ENCODE results near the gene EPO. TPM values are rescaled to one million over a fixed set of nuclear protein-coding genes. Genes with fewer than 3 reads are reported as not detected.

EPO gene
- total and polyA plus RNA-seq, 2 donors (not counting 1 experiment from before 2014, with no cell fraction given): 0.10 TPM; not detected in 1

GRCh38 chr7:100731937-100732636 lies 11.8 kb downstream of the EPO start:
- POLR2A ChIA-PET: interaction anchor here (0.7 to 0.8 kb wide), 2 partner anchors 37 to 53 kb away, joined by 3 read pairs; no protein-coding TSS in a partner anchor
- H3K4me2 ChIP-seq (replicated peaks; ENCODE audit: low read depth, low read length, poor library complexity, severe bottlenecking): no peak overlapping the region
- intact Hi-C loops (cut with micrococcal nuclease): no loop called here

More at GRCh38 chr7:100731937-100732636, 11.8 kb downstream of the EPO start:
- ATAC-seq (ENCODE audit: low read depth) (peak; percentile 24), DNase-seq (no peak)
- TF ChIP-seq EZH2 (IDR thresholded peaks at IDR 0.05; ENCODE audit: borderline replicate concordance, insufficient read depth, low read depth, low read length, poor library complexity, severe bottlenecking) (no peak), CTCF (IDR thresholded peaks at IDR 0.05) (no peak)
- CTCF ChIA-PET: interaction anchor here (1.0 kb wide), 2 partner anchors 16 to 69 kb away, joined by 3 read pairs; no protein-coding TSS in a partner anchor
- Histone ChIP-seq H3K9me3 (ENCODE audit: control extremely low read depth in 1 of 3, control insufficient read depth in 2 of 3, insufficient read depth in 1 of 3, low read length in 2 of 3) (no peaks in the 10 kb centered on the region), H3K9ac (ENCODE audit: low read length) (no peak overlapping the region), H3K27ac (ENCODE audit: low read length in 2 of 2) (no peak overlapping the region), H3K79me2 (ENCODE audit: control insufficient read depth, insufficient read depth, low read length) (no peaks in the 10 kb centered on the region), H3K4me3 (ENCODE audit: control extremely low read depth in 1 of 5, extremely low read depth in 1 of 5, insufficient read depth in 1 of 5, low read depth in 2 of 5, low read length in 4 of 5) (no peak overlapping the region), H3K4me1 (ENCODE audit: control insufficient read depth in 2 of 2, insufficient read depth in 2 of 2, low read length in 2 of 2) (peaks cover 0 to 13% of the 10 kb centered on the region in 2 donors), H2AFZ (ENCODE audit: insufficient read depth, low read depth, low read length, poor library complexity, severe bottlenecking) (no peak overlapping the region), H3K36me3 (replicated peaks in 1 of 2; ENCODE audit: control extremely low read depth in 1 of 2, control insufficient read depth in 1 of 2, extremely low read depth in 1 of 2, insufficient read depth in 2 of 2, low read length in 1 of 2) (no peaks in the 10 kb centered on the region), H4K20me1 (ENCODE audit: control insufficient read depth, insufficient read depth, low read length, poor library complexity, severe bottlenecking) (no peaks in the 10 kb centered on the region), H3K27me3 (replicated peaks in 1 of 4; ENCODE audit: control extremely low read depth in 1 of 4, control insufficient read depth in 3 of 4, insufficient read depth in 4 of 4, low read length in 3 of 4) (peaks cover 0 to 9% (median 2%) of the 10 kb centered on the region in 4 experiments)
- H3K4me3 Mint-ChIP-seq: no peak overlapping the region
- peaks cover 17% of the 10 kb centered on the region for H3K27me3 Mint-ChIP-seq
- peaks cover 9% of the 10 kb centered on the region for H3K4me1 Mint-ChIP-seq
- no peak overlapping the region for H3K27ac Mint-ChIP-seq
- no peaks in the 10 kb centered on the region for H3K9me3 Mint-ChIP-seq (ENCODE audit: insufficient read depth)
- WGBS (ENCODE audit: insufficient coverage): 53% methylated on average over 8 of the region's 11 CpGs
